A549 (cell line): ENCODE results near the gene IL19.

Experiments used
- CEBPB ChIP-seq, 2 experiments: fragments of >200 bp in 1 of 2; sonication (Bioruptor Twin) in 1 of 2; formaldehyde crosslinking in 1 of 2; IDR thresholded peaks; 2 replicates each; pipeline ENCODE4 v1.6.1; 2012 to 2016
- JUN ChIP-seq, 2 experiments: fragments of >200 bp; sonication (Bioruptor Twin); formaldehyde crosslinking; IDR thresholded peaks; 2 replicates in 1 of 2; 3 replicates in 1 of 2; pipeline ENCODE4 v1.6.1; 2016 to 2017
- JUNB ChIP-seq: fragments of >200 bp; sonication (Bioruptor Twin); formaldehyde crosslinking; IDR thresholded peaks from 2 replicates; pipeline ENCODE4 v1.6.1; 2016
- POLR2AphosphoS2 ChIP-seq: conservative IDR thresholded peaks from 2 replicates; pipeline ENCODE4 v1.6.1; 2012; ENCODE audit warnings: low read length, improper control_type of control experiment, inconsistent platforms
- RAD21 ChIP-seq, 2 experiments: fragments of >200 bp in 1 of 2; sonication (Bioruptor Twin) in 1 of 2; formaldehyde crosslinking in 1 of 2; IDR thresholded peaks in 1 of 2; conservative IDR thresholded peaks in 1 of 2; 2 replicates in 1 of 2; 3 replicates in 1 of 2; pipeline ENCODE4 v1.6.1; 2012 to 2018; ENCODE audit warnings: inconsistent platforms in 1 of 2
- RCOR1 ChIP-seq: fragments of 150-350 bp; IDR thresholded peaks from 2 replicates; pipeline ENCODE4 v1.6.1; 2014; ENCODE audit warnings: antibody characterized with exemption, low read length, low read depth
- SMC3 ChIP-seq: fragments of >200 bp; sonication (Bioruptor Twin); formaldehyde crosslinking; IDR thresholded peaks from 3 replicates; pipeline ENCODE4 v1.6.1; 2018; ENCODE audit warnings: inconsistent platforms
- TFCP2L1 ChIP-seq: fragments of 250-450 bp; sonication (Bioruptor Pico); IDR thresholded peaks from 2 replicates; pipeline ENCODE4 v1.5.0; 2021; ENCODE audit warnings: mild to moderate bottlenecking
- TF ChIP-seq, protein P1 (sequence below): fragments of >200 bp; sonication (Bioruptor Twin); formaldehyde crosslinking; IDR thresholded peaks from 3 replicates; pipeline ENCODE4 v1.5.1; 2016
- TF ChIP-seq, protein P2 (sequence below): fragments of 150-350 bp; IDR thresholded peaks from 2 replicates; pipeline ENCODE4 v1.6.1; 2014; ENCODE audit warnings: low read depth, mild to moderate bottlenecking, low read length

DNA sequence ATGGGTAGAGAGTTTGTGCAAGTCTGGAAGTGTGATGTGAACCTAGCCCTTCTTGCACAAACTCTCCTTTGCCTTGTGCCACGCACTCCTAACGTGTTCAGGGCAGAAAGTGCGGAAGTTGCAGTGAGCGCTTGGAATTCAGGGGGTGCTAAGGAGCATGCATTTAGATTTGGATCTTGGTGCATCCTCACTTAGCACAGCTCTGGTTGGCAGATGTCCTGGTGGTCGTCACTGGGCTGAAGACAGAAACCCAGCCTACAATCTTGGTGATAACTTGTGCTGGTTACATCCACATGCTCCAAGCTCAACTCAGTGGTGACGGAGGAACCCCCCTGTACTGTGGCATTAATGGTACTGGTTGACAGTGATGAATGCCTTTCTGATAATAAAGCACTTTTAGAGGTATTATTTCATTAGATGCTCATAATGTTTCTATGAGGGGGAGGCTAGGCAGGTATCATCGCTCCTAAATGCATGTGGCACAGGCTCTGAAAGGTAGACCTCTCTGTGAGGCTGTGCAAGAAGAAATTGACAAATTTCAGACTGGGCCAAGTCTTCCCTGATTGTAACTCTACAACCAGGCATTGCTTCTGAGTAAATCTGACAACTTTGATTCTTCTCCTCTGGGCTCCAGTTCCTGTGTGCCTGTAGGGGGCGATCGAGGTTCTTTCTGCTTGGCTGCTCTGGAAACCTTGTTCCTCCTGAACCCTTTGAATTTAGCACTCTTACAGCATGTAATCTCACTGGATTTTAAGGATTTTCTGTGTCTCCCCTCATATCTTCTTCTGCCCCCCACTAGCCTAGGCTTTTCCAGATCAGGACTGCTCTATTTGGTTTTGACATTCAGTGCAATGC is 45.2 kb upstream of the IL19 start:
- TF ChIP-seq, protein P1, sequence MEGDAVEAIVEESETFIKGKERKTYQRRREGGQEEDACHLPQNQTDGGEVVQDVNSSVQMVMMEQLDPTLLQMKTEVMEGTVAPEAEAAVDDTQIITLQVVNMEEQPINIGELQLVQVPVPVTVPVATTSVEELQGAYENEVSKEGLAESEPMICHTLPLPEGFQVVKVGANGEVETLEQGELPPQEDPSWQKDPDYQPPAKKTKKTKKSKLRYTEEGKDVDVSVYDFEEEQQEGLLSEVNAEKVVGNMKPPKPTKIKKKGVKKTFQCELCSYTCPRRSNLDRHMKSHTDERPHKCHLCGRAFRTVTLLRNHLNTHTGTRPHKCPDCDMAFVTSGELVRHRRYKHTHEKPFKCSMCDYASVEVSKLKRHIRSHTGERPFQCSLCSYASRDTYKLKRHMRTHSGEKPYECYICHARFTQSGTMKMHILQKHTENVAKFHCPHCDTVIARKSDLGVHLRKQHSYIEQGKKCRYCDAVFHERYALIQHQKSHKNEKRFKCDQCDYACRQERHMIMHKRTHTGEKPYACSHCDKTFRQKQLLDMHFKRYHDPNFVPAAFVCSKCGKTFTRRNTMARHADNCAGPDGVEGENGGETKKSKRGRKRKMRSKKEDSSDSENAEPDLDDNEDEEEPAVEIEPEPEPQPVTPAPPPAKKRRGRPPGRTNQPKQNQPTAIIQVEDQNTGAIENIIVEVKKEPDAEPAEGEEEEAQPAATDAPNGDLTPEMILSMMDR, result peak; percentile 46; the same call in 2 of the 3 replicates
- TF ChIP-seq, protein P2, sequence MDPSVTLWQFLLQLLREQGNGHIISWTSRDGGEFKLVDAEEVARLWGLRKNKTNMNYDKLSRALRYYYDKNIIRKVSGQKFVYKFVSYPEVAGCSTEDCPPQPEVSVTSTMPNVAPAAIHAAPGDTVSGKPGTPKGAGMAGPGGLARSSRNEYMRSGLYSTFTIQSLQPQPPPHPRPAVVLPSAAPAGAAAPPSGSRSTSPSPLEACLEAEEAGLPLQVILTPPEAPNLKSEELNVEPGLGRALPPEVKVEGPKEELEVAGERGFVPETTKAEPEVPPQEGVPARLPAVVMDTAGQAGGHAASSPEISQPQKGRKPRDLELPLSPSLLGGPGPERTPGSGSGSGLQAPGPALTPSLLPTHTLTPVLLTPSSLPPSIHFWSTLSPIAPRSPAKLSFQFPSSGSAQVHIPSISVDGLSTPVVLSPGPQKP, result no peak
- TF ChIP-seq JUN (IDR thresholded peaks at IDR 0.05) (no peak), RCOR1 (no peak), CEBPB (IDR thresholded peaks at IDR 0.05) (no peak), RAD21 (conservative IDR thresholded peaks at IDR 0.05 in 1 of 2, IDR thresholded peaks at IDR 0.05 in 1 of 2) (peak in 1 of 2 experiments; percentile 36; a peak in 2 of 5 replicates), SMC3 (no peak), JUNB (no peak), POLR2AphosphoS2 (no peak), TFCP2L1 (CRISPR knock-in tag) (no peak)
